GM18870 (cell line): ENCODE results near the gene NXN.
"Not testable (repeated sequence)": the region's sequence is repeated elsewhere in the genome, so short reads cannot be mapped to it uniquely, and the experiment has no call there.

Experiments
- ATAC-seq: cut with Tn5 transposase; IDR thresholded peaks from one replicate; pipeline ENCODE4 v1.9.1; 2021; ENCODE audit warnings: moderate library complexity; ENCODE audit not compliant: unreplicated experiment

The NXN gene

DNA sequence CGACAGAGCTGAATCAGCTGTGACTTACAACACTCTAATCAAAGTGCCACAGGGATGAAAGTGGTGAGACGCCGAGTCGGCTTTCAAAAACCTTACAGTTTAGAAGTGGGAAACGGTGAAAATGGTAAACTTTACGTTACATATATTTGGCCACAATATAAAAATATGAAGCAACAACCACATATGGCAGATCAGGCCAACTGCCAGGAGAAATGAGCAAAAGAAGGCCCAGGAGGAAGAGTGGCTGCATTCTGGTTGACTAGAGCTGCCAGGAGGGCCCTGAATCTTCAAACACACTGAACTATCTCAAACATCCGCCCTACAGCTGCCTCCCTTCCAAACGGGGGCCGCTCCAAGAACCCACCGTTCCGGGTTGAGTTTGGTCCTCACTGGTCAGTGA is 141.1 kb downstream of the NXN start:
- ATAC-seq = no peak

DNA sequence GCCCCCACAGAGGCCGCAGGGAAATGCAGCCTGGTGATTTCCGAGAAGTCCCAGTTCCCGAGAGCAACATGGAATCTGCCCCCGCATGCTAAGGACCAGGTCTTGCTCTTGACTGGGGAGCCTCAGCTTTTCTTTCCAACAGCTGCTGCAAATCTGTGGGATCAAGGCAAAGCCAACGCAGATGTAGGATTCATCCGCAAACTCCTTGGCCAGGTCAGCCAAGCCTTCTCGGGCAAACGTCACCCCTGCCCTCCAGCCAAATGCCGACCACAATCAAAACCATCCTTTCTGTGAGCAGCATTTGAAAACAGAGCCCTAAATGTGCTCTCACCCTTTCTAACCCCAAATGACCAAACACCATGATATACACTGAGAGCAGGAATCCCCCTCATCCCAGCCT is 143.4 kb downstream of the NXN start:
- ATAC-seq = no peak

DNA sequence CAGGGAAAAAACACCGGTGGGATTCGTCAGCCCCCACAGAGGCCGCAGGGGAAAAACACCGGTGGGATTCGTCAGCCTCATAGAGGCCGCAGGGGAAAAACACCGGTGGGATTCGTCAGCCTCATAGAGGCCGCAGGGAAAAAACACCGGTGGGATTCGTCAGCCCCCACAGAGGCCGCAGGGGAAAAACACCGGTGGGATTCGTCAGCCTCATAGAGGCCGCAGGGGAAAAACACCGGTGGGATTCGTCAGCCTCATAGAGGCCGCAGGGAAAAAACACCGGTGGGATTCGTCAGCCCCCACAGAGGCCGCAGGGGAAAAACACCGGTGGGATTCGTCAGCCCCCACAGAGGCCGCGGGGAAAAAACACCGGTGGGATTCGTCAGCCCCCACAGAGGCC is 143.9 kb downstream of the NXN start:
- not testable (repeated sequence) for ATAC-seq

DNA sequence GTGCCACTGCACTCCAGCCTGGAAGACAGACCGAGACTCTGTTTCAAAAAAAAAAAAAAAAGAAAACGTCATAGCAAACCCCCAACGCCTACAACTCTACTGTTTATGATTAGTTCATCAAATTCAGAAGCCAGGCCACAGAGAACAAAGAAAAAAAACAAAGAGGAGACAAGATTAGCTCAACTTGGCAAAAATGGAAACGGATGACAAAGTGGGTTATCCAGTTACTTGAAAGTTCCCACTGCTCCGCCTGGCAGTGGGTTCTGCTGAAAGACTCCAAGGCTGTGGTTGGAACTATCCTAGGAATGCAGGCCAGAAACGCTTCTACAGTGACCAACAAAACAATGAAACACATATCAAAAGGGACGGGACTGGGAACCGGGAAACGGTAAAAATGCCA is 144.3 kb downstream of the NXN start:
- ATAC-seq = no peak

DNA sequence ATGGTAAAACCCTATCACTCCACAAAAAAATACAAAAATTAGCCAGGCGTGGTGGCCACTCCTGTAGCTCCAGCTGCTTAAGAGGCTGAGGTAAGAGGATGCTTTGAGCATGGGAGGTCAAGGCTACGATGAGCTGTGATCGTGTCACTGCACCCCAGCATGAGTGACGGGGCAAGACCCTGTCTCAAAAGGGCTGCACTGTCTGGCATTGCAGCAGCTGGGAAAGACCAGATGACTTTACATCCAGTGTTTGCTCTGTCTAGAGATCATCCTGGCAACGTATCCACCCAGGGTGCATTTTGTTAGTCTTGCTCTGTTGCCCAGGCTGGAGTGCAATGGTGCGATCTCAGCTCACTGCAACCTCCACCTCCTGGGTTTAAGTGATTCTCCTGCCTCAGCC is 145.4 kb downstream of the NXN start:
- no peak for ATAC-seq

DNA sequence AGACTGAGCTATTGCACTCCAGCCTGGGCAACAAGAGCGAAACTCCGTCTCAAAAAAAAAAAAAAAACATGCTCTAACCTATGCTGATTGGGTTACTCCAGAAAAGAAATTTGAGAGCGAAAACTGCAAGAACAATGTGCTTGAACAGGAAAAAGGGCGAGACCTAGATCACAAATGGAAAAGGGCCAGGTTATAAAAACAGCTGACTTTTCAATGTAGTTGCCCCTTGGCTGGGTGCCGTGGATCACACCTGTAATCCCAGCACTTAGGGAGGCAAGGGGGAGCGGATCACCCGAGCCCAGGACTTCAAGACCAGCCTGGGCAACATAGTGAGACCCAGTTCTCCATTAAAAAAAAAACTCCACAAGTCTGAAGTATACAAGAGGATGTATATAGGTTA is 148.6 kb downstream of the NXN start:
- ATAC-seq = no peak

DNA sequence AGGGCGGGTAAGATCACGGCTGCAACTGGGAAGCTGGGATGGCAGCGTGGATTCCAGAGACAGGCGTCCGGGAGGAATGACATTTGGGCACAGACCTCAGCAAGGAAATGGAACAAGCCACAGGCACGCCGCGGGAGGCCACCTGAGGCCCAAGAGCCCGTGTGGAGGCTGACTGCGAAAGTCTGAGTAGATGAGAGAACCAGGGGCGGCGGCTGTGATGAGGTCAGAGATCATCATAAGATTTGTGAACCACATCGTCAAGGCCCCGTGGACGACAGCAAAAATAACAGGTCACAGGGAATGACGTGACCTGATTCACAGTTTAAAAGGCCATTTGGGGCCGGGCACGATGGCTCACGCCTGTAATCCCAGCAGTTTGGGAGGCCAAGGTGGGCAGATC is 149.2 kb downstream of the NXN start:
- no peak for ATAC-seq

DNA sequence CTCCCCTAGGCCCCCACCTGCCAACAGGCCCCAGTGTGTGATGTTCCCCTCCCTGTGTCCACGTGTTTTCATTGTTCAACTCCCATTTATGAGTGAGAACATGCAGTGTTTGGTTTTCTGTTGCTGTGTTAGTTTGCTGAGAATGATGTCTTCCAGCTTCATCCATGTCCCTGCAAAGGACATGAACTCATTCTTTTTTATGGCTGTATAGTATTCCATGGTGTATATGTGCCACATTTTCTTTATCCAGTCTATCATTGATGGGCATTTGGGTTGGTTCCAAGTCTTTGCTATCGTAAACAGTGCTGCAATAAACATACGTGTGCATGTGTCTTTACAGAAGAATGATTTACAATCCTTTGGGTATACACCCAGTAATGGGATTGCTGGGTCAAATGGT is 150.0 kb downstream of the NXN start:
- ATAC-seq = not testable (repeated sequence)

DNA sequence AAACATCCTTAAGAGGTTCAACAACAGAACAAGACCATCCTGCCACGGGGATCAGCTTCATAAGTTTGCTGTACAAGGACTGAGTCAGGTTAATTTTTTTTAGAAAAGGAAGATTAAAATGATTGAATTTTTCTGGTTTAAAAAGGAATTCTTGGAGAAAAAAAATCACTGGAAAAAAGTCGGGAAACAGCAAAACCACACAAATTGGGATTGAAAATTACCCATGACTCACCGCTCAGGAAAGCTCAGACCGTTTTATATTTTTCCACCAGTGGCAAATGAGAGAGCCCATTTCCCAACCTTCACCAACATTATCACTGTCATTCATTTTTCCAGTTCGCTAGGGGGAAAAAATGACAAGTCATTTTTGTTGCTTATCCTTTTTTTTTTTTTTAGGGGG is 150.8 kb downstream of the NXN start:
- no peak for ATAC-seq

DNA sequence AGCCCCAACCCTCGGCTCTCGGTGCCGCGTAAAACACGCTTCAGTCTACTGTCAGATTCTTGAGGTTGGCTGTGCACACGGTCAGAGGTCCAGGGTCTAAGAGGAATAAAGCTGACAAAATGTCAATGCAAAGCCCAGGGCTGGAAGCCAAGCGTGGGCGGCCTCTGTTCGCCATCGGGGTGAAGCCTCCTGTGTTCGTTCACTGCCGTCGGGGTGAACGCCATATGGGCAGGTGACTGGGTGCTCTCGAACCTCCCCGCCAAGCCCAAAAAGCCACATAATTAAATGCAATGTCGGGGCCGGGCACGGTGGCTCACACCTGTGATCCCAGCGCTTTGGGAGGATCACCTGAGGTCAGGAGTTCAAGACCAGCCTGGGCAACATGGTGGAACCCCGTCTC is 152.8 kb downstream of the NXN start:
- ATAC-seq = no peak

DNA sequence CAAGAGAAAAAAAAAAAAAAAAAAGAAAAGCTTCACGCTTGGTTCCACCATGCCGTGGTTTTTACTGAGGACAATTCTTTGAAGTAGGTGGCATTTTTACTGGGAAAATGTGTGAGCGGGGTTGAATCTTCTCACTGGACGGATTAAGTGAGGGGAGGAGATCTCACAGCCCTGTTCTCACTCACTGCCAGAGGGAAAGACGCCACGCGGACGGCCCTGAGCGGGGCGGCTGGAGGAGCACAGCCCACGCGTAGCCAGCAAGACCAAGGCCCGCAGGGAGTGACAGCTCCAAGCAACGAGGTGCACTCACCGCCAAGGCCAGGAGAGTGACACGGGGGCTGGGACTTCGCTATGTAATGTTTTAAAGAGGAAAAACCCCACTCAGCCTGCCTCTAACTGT is 154.4 kb downstream of the NXN start:
- no peak for ATAC-seq

DNA sequence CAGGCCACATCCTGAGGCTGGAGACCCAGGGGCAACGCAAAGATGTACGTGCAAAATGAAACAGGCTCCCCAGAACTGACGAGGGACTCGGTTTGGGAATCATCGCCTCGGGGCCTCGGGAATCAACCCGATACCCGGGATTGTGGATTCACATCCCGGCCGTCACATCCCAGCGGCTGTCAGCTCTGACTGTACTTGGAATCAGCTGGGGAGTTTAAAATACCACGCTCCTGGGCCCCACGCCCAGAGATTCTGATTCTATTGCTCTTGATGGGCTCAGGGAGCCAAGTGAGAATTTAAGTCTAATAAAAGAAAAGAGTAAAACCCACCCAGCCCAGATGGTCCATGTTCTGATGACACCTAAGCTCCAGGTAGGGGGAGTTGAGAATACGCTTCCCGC is 155.2 kb downstream of the NXN start:
- no peak for ATAC-seq

DNA sequence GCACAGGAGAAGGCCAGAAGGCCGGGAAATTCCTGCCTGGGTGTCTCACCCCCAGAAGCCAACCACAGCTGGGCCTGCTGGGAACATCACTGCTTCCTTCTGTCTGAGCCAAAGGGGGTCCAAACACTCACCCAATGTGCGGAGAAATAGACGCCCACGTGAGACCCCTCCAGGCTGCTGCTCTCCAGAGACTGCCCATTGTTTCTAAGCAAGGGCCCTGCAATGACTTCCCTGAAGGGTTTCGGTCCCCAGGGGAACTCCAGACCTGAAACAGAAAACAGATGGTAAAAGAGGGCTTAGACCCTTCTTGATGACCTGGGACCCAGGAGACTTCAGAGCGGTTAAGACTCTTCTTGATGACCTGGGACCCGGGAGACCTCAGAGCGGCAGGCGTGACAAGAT is 156.1 kb downstream of the NXN start:
- ATAC-seq = no peak

DNA sequence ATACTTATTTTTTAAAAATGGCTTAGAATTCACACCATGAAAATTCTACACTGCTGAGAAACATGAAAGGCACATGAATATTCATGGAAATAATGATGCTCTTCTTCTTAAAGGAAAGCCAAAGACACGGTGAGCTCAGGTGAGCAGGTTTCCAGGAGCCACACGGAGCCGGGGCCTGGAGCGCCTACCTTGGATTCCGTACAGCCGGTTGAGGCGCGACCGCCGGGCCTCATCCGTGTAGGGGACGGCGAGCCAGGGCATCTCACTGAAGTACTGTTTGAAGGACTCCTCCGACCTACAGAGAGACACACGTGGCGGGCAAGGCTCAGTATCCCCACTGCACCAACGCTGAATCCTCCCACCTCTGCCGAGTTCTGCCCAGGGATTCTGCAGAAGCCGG is 160.3 kb downstream of the NXN start:
- ATAC-seq = no peak

DNA sequence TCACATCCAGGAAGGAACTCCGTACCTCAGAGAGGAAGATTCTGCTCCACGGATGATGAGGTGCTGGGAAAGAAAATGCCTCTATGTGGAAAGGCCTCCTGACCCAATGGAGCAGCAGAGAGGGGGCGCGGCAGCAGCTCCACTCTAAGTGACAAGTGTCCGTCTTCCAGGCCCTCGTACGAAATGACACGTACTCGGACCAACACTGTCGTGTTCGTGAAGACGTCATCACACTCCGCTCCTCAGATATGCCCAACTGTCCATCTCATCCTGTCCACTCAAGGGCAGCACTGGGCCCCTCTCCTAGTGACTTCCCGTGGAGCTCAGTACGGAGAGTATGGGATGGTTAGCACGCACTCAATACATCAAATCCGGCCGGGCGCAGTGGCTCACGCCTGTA is 165.2 kb downstream of the NXN start:
- ATAC-seq = no peak

DNA sequence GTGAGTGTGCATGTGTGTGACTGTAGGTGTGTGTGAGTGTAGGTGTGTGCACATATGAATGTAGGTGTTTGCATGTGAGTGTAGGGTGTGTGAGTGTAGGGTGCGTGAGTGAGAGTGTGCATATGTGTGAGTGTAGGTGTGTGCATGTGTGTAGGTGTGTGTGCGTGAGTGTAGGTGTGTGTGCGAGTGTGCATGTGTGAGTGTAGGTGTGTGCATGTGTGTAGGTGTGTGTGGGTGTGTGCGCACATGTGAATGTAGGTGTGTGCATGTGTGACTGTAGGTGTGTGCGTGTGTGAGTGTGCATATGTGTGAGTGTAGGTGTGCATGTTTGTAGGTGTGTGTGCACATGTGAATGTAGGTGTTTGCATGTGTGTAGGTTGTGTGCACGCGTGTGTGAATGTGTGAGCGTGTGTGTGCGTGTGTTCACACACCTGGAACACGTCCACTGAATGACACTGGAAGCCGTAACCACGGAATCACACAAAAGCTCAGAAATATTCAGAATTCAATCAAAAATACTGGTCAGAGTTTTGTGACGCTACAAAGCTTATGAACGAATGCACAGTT is 166.9 kb downstream of the NXN start:
- ATAC-seq = no peak

DNA sequence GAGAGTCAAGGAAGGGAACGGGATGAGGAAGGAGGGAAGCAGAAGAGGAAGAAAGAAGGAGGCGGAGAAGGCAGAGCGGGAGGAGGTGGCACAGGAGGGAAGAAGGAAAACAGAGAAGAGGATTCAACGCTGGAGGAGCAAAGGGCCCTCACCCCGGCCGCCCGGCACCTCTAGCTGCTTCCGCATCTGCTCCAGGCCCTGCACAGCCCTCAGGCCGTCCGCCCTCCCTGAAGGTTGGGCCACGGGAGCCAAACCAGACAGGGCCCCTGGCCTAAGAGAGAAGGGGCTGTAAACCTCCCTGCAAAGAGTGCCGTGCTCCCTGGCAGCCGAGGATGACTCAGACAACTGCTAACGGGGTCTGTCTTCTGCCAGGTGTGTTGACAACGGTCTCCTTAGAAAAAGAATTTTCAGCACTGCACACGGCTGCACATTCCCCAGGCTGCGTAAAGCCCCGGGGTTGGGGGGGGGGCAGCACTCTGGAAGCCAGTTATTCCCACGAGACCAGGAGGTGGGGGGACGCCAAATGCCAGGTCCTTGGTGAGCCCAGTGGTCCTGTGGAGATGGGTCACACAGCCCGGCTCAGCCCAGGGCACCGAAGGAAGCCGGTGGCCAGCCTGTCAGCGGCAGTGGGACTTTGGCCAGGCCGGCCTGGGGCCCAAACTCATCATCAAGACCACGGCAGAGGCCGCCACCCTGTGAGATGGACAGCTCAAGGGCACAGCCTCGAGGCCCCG is 168.4 kb downstream of the NXN start:
- ATAC-seq = no peak

DNA sequence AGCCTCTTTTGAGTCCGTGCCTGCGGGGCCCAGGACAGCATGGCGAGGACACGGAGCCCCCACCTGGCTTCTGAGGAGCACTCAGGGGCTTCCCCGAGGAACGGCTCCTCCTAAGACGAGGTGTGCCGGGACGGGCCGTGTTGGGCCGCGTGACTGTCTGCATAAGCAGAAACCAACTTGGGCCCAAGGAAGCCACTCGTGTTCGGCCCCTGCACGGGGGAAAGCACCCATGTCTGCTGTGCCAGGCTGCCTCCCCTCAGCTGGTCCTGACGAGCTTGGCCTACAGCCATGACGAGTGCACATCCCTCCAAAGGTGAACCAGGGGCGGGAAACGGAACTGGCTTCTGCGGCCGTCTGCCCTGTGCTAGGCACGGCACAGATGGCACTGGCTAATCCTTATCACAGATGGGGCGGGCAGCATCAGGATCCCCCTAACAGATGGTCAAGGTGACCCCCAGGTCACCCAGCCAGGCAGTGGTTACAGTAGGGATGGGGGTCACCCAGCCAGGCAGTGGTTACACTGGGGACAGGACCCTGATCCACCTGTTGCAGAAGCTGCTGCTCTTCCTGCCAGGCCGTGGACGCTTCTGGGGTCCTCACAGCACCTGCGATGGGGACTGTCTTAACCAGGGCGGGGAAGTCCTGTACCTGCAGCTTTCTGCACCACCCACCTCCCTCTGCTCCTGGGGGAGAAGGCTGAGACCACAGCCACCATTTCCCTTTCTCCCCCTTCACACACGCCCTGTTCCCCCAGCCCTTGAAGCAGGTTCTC is 171.9 kb downstream of the NXN start:
- no peak for ATAC-seq

DNA sequence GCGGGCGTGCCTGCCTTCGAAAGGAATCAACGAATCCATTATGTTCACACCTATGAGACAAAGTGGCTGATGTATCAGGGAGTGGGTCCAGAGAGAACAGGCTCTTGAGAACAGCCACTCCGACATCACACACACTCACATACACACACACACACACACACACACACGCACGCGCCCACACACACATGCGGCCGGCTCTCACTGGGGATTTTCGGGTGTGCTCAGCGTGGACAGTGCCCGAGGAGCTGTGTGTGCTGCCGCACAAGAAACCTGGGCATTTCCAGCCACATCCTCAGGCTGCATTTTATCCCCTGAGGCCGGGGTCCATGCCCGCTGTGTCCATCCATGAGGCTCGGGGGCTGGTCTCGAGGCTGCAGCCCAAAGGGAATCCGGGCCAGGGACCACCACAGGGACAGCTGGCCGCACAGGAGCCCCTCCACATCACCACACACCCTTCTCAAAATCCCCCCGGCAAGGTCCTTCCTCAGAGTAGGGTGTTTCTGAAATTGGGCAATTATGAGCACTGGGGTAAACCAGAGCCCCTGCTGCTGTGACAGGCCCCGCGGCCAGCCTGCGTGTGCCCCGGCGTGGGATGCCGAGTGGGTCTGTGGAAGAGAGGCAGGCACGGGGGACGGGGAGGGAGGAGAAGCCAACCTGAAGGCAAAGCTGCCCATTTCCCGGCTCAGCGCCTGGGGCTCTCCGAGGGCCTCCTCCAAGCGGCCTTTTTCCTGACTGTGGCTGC is 172.6 kb downstream of the NXN start:
- ATAC-seq = no peak

DNA sequence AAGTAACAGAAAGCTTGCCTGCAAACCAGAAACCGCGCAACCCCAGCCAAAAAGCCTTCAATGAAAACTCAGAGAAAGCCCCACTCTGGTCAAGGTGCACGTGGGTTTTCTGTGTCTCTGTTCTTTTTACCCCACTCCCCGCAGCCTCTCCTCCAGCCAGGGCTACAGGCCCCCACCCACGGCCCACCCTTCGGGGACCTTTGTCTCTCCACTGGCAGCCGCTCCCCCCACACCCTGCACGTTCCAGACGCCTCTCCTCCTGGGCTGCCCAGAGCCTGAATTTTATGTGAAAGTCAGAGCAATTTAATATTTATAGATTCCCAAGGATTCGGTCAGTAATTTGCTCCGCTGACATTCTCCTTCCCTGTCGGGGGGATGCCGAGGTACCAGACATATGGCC is 173.2 kb downstream of the NXN start:
- no peak for ATAC-seq

DNA sequence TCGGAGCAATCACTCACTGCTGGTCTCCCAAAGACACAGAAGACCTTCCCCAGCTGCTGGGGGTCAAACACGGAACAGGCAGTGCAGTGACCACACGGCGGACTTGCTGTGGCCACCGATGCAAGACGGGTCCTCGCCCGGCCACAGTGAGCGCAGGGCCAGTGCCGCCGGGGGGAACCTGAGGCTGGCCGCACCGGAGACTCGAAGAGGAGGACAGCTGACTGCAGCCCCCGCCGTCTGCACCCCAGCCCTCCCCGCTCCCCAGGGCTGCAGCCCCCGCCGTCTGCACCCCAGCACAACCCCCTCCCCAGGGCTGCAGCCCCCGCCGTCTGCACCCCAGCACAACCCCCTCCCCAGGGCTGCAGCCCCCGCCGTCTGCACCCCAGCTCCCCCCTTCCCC is 173.7 kb downstream of the NXN start:
- ATAC-seq = not testable (repeated sequence)
